Measurements from ENCODE around the gene SLC5A2. TPM values are rescaled to one million over a fixed set of nuclear protein-coding genes. Genes with fewer than 3 reads are reported as not detected.
A peak's percentile ranks its signal among the peaks of the same experiment; 100 is the strongest.

Gene SLC5A2
- total RNA-seq, 1 donor from 2014 or later: 0.12 TPM

DNA sequence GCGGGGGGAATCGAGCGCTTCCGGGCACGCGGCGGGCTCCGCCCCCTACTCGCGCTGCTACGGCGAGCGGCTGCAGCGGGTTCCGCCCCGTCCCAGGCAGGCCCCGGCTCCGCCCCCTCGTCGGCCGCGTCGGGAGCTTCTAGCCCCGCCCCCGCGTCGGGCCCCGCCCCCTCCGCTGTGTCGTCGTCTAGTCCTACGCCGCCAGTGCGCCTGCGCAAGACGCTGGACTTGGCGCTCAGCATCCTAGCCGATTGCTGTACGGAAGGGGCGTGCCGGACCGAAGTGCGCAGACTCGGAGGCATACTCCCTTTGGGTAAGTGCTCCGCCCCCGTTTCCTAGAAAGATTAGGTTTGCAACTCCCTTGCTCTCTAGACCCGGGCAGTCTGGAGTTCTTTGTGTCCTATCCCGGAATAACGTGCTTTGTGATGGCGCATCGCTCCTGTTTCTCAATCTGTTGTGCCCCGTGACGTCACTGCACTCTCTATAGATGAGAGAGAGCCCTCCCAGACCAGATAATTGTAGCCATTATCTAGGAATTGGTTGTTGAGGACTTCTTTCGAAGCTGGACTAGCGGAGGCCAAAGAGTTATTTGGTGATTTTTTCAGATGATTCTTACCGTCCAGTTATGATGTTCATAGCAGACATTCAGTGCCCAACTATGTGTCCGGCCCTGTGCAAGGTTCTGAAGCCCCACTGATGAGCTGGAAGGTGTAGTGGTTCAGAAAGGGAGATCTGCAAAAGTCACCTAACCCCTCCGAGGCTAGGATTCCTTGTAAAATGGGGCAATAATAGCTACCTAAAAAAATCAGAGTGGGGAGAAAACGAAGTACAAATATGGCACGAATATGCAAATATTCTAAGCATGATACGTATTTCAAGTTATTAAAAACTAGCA lies 23.0 kb upstream of the SLC5A2 start:
- ATAC-seq: peak; percentile 93

GRCh38 chr16:31460582-31461002 lies 22.3 kb upstream of the SLC5A2 start:
- no peak for ATAC-seq

- ATAC-seq: no peak
These were observed 21.6 kb upstream of the SLC5A2 start for GRCh38 chr16:31461201-31461920.

DNA sequence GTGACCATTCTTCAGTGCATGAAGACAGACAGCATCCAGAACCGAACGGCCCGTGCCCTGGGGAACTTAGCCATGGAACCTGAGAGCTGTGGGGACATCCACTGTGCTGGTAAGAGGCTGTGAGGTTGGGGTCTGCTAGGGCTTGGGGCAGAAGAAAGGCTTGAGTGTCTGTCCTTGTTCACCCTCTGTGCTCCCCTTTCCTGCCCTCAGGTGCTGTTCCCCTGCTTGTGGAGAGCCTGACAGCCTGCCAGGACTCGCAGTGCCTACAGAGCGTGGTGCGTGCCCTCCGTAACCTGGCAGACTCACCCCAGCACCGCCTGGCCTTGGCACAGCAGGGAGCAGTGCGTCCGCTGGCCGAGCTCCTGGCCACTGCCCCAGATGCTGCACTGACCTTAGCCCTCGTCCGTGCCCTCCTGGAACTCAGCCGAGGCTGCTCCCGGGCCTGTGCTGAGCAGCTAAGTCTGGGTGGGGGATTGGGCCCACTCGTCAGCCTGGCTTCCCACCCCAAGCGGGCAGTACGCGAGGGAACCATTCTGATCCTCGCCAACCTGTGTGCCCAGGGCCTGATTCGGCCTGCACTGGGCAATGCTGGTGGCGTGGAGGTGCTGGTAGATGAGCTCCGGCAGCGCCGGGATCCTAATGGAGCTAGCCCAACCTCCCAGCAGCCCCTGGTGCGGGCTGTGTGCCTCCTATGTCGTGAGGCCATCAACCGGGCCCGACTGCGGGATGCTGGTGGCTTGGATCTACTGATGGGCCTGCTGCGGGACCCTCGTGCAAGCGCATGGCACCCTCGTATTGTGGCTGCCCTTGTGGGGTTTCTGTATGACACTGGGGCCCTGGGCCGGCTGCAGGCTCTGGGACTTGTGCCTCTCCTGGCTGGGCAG lies 20.8 kb upstream of the SLC5A2 start:
- ATAC-seq: no peak

DNA sequence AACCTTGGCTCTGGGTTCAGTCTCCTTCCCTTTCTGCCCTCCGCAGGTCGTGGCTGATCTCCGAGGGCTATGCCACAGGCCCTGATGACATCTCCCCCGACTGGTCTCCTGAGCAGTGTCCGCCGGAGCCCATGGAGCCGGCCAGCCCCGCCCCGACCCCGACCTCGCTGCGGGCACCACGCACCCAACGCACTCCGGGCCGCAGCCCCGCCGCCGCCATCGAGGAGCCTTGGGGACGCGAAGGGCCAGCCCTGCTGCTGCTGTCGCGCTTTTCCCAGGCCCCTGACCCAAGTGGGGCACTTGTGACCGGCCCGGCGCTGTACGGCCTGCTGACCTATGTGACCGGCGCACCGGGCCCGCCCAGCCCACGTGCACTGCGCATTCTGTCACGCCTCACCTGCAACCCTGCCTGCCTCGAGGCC lies 18.6 kb upstream of the SLC5A2 start:
- ATAC-seq: no peak

GRCh38 chr16:31464781-31465260 lies 18.1 kb upstream of the SLC5A2 start:
- no peak for ATAC-seq

DNA sequence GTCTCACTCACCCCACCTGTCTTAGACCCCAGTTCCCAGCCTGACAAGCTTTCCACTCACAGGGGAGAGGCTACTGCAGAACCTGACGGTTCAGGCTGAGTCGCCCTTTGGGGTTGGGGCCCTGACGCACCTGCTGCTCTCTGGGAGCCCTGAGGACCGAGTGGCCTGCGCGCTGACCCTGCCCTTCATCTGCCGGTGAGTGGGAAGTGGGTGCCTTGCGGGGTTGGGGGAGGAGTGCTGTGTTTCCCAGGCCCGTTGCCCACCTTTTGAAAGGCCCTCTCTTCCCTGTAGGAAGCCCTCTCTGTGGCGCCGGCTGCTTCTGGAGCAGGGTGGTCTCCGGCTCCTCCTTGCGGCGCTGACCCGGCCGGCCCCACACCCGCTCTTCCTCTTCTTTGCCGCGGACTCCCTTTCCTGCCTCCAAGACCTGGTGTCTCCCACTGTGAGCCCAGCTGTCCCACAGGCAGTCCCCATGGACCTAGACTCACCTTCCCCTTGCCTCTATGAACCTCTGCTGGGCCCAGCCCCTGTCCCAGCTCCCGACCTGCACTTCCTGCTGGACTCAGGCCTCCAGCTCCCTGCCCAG lies 17.0 kb upstream of the SLC5A2 start:
- ATAC-seq: peak; percentile 6

- ATAC-seq: peak; percentile 3
These were observed 16.5 kb upstream of the SLC5A2 start for GRCh38 chr16:31466381-31466841.

GRCh38 chr16:31467151-31467773 lies 15.7 kb upstream of the SLC5A2 start:
- no peak for ATAC-seq

GRCh38 chr16:31467858-31468257 lies 15.1 kb upstream of the SLC5A2 start:
- no peak for ATAC-seq

DNA sequence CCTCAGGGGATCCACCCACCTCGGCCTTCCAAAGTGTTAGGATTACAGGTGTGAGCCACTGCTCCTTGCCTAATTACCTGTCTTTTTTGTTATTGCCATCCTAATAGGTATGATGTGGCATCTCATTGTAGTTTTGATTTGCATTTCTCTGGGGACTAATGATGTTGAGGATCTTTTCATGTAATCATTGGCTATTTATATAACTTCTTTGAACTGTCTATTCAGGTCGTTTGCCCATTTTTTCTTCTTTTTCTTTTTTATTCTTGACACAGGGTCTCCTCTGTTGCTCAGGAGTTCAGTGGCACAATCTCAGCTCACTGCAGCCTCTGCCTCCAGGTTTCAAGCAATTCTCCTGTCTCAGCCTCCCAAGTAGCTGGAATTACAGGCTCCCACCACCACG lies 12.3 kb upstream of the SLC5A2 start:
- no peak for ATAC-seq

DNA sequence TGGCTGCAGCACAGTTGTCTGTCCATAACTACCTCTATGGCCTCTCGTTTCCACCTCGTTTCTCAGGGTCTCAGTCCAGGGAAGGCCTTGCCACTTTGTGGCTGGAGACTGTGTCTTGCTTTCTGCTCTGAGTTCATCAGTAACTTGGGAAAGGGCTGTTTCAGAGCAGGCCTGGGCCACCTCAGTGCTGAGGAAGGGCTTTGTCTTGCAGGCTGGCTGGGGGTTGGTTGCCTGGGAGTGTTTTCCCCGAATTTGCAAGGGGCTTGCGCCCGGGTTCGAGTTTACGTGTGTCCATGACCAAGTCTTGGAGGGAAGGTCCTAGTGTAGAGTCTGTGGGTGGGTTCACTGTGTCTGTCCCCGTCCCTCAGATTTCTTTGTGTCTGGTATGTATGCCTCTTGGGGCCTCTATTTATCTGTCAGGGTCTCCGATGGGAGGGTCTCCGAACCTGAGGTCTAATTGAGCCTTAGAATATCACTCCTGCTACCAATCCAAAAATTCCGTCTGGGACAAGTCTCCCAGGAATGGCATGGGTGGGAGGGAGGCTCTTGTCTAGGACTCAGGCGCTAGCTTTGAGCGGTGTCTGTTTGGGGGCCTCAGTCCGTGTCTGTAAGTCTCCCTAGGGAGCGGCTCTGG lies 11.6 kb upstream of the SLC5A2 start:
- no peak for ATAC-seq

DNA sequence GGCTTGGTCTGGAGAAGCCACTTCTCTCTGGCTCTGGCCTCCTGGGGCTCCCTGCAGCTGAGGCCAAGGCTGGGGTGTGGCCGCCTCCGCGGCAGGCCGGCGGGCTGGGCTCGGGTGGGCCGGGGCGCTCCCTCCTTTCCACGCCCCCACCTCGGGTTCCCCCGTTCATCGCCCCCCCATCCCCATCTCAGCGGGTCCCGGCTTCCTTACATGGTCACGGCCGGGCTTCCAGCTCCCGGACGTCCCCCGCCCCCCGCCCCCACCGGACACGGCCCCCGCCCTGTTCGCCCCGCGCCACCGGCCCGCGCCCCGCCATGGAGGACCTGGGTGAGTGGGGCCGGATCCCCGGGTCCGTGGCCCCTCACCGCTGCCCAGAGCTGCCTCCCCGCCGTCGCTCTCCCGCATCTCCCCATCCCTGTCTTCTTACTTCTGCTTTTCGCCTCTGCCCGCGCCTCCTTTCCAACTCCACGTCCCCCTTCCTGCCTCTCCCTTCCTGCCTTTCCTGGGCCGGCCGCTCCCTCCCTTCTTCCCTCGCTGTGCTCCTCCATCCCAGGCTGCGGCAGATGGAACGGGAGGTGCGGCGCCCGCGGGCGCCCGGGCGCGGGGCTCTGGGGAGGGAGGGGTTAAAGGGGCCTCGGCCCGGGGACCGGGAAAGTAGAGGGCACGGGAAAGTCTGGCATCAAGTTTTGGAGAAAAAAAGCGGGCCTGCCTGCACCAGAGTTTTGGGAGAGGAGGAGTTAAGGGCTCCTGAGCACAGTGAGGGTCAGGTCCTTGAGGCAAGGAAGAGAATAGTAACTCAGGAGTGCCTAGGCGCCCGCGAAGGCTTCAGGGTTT lies 10.8 kb upstream of the SLC5A2 start, which contains the start of gene TGFB1I1:
Gene TGFB1I1 (plus strand): TSS at position 278 of the 834 bp plus-strand sequence. CDS start 37 bp downstream, at position 315.
- ATAC-seq: peak; percentile 31

DNA sequence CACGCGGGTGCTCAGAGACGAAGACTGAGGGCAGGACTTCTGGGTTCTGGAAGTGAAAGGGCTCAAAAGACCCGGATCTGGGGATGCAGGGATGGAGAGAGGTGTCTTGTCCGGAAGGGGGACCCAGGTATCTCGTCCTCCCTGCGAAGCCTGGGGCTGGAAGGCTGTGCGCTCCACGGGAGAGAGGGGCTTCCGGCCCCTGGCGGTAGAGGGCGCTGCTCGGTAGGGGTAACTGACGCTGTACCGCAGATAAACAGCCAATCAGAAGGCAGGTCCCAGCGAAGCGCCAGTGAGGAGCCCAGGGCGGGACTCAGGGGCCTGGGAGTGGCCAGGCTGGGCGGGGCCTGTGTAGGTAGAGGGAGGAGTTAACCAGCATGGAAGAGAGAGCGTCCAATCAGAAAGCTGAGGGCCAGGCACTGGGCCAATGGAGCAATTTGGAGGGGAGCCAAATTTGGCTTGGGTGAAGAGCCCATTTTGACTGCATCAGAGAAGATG lies 10.2 kb upstream of the SLC5A2 start:
- peak; percentile 81 for ATAC-seq

- ATAC-seq: no peak
These were observed 9.5 kb upstream of the SLC5A2 start for GRCh38 chr16:31473264-31473984.

GRCh38 chr16:31474173-31474714 lies 8.7 kb upstream of the SLC5A2 start:
- no peak for ATAC-seq

DNA sequence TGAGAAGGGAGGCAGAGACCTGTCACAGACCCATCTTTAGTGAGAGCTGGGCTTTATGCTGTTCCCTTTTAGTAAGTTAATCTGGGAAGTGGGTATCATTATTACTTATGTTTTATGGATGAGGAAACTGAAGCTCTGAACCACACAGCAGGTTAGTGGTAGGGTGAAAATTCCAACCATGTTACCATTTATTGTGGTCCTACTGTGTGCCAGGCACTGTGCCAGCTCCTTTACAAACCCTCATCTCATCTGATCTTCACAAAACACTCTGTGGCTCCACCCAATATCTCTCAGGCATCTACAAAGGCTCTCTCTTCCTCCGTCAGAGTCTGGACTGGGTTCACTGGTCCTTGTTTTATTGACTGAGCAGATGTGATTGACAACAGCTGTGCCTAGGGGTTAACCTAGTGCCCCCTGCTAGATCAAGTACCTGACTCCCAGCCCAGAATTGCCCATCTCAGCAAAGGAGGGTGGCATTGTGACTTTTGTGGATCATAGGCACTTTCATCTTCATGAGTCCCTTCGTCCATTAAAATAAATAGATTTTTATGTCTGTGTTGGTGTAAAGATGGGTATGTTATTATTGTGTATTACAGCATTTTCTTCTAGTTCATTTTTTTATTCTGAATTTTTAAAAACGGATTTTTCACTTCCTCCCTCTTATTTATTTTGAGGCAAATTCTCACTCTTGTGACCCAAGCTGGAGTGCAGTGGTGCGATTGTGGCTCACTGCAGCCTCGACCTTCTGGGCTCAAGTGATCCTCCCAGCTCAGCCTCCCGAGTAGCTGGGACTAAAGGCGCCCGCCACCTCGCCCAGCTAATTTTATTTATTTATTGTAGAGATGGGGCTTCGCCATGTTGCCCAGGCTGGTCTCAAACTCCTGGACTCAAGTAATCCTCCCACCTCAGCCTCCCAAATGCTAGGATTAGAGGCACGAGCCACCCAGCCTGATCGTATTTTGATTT lies 7.9 kb upstream of the SLC5A2 start:
- ATAC-seq: no peak

- ATAC-seq: no peak
These were observed 7.0 kb upstream of the SLC5A2 start for GRCh38 chr16:31475946-31476302.

Measured in esophagus mucosa (tissue), 1 donor.